Kidney epithelial cell (primary cell): ENCODE results near the gene THOC3. TPM values are rescaled to one million over a fixed set of nuclear protein-coding genes. Genes with fewer than 3 reads are reported as not detected.
"Not testable (repeated sequence)": the region's sequence is repeated elsewhere in the genome, so short reads cannot be mapped to it uniquely, and the experiment has no call there.

Experiments
- DNase-seq: peaks from one replicate; pipeline ENCODE4 v3.0.0-alpha.2; 2010; ENCODE audit warnings: low read depth
- H3K27me3 ChIP-seq: 2 replicates; pipeline ENCODE4 v1.6.0; 2011; ENCODE audit warnings: low read length; ENCODE audit not compliant: control insufficient read depth, insufficient read depth
- H3K36me3 ChIP-seq: 2 replicates; pipeline ENCODE4 v1.5.1; 2011; ENCODE audit warnings: low read length; ENCODE audit not compliant: control insufficient read depth, insufficient read depth
- H3K4me3 ChIP-seq: 2 replicates; pipeline ENCODE4 v1.5.1; 2011; ENCODE audit warnings: low read depth, mild to moderate bottlenecking, control low read depth, low read length
- CTCF ChIP-seq: IDR thresholded peaks from 2 replicates; pipeline ENCODE4 v1.5.1; 2011; ENCODE audit warnings: mild to moderate bottlenecking, moderate library complexity, low read length, control low read depth, inconsistent platforms; ENCODE audit not compliant: insufficient read depth, poor library complexity, severe bottlenecking
- total RNA-seq: library from RNA; depleted of rRNA; stranded (reverse); fragments of >200 nt; gene quantifications from 2 replicates; pipeline ENCODE4 v1.2.3, GENCODE V29; 2015

Gene THOC3
- total RNA-seq, 1 donor from 2014 or later, result 44.2 TPM

- H3K27me3 ChIP-seq, H3K4me3 ChIP-seq, DNase-seq, H3K36me3 ChIP-seq: not testable (repeated sequence)
These were observed 9.6 kb downstream of the THOC3 start for GRCh38 chr5:175958515-175958914.

GRCh38 chr5:175954107-175954506, 14.0 kb downstream of the THOC3 start:
- H3K4me3 ChIP-seq, DNase-seq, H3K36me3 ChIP-seq, H3K27me3 ChIP-seq: not testable (repeated sequence)

- H3K27me3 ChIP-seq, result not testable (repeated sequence)
These were observed 15.3 kb downstream of the THOC3 start for GRCh38 chr5:175952810-175953209.

DNA sequence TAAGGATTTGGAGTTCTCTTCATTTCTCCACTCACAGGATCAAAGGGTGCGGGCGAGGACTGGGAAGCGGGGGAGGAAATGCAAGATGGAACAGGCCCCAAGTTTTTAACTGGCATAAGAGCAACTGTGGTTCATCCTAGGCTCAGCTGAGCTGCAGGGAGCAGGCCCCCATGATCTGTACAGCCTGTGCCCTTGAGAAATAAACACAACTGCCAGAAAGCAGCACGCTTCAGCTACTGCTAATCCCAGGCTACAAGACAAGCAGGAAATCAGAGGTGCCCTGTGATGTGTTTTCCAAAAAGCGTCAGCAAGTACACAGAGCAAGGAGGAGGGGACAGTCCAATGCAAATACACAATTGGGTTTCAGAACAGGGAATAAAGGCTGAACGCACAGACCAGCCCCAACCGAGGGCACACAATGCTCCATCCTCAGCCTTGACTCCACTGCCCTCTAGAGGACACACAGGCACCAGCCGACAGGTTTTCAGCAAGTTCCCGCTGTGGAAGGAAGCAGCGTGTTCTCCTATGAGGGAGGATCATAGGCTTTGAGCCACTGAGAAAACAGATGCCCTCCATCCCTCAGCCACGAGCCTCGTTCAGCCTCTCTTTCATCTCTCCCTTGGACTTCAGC, 16.7 kb downstream of the THOC3 start:
- H3K27me3 ChIP-seq, DNase-seq, H3K36me3 ChIP-seq, H3K4me3 ChIP-seq: not testable (repeated sequence)

More at GRCh38 chr5:175952810-175953209, 15.3 kb downstream of the THOC3 start:
- DNase-seq, H3K36me3 ChIP-seq, H3K4me3 ChIP-seq: not testable (repeated sequence)

DNA sequence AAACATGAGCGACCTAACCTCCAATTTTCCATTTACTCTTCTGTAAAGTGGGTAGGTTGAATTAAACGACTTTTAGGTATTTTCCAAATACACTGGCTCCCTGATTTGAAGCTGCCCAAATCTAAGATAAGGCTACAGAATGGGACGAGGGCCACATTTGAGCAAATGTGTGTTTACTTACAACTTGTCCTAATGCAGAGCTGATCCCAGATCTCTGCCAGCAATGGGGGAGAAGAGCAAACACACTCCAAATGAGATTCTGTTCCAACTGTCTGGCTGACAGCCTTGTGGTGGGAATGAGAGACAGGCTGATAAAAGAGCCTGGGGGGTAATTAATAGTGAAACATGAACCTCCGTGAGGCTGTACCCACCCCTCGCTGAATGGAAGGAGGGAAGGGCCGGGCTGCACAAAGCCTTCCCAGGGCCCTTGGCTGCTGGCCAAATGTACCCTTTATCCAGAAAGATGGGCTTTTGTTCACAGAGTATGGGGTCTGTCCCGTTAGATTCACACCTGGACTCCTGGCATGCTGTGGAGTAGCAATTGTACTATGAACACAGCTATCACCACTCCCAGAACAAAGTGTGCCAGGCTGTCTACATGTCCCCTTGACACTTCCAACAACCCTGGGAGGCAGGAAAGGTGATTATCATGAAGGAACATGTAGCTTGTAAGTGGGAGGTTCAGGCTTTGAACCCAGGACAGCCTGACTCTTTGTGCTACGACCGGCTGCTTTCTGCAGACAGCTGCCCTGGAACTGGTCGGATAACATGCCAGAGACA, 19.6 kb downstream of the THOC3 start:
- not testable (repeated sequence) for DNase-seq, H3K4me3 ChIP-seq, H3K27me3 ChIP-seq, H3K36me3 ChIP-seq

DNA sequence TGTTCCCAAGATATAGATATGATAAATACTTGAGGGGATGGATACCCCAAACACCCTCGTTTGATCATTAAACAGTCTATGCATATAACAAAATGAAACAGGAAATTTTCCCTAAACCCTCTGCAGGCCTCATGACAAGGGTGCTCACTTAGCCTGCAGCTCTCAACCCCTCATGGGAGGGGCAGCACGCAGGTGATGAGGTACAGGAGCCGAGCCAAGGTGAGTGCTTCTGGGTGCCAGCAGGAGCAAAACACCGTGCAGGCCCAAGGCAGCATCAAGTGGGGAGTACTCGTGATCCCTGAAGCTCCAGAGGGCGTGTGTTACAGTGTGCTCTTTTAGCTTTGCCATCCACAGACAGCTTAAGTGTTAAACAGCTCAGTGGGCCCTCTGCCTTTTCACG, 24.9 kb downstream of the THOC3 start:
- H3K27me3 ChIP-seq, H3K4me3 ChIP-seq, DNase-seq, H3K36me3 ChIP-seq: not testable (repeated sequence)

DNA sequence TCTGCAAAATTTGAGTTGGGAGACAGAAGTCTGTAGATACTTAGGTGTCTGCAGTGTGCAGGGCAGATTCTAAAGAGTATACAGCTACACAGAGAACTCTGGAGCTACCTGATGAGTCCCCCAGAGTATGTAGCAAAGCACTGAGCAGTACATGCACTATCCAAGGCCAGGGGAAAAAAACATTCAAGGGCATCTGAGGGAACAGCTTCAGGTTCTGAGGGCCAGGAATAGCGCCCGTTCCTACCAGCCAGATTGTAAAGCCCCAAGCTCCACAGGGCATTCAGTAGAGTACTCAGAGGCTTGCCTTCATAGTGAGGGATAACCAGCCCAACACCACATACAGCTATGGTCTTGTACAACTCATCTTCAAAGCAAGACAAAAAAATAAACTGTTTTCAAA, 27.5 kb downstream of the THOC3 start:
- H3K36me3 ChIP-seq, DNase-seq, H3K4me3 ChIP-seq, H3K27me3 ChIP-seq: not testable (repeated sequence)

DNA sequence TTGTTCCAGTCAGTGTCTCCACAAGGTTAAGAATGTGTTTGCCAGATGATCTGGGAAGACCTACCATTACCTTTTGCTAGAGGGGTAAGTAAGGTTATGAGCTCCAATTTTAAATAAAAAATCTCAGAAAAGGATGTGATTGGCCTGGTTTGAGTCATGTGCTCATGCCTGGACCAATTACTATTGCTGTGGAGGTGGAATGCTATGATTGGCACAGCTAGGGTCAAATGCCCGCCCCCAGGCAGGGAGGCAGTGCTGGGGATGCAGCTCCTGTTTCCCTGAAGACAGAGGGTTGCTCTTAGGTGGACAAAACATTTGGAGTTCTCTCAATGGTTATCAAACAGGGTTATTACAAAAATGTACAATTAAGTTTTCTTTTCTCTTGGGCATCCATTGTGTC, 29.6 kb downstream of the THOC3 start:
- H3K27me3 ChIP-seq, result not testable (repeated sequence)

GRCh38 chr5:175928752-175929151, 39.4 kb downstream of the THOC3 start:
- H3K27me3 ChIP-seq, H3K36me3 ChIP-seq, H3K4me3 ChIP-seq, DNase-seq: not testable (repeated sequence)

More for the DNA sequence above, 29.6 kb downstream of the THOC3 start:
- not testable (repeated sequence) for H3K4me3 ChIP-seq, H3K36me3 ChIP-seq, DNase-seq

DNA sequence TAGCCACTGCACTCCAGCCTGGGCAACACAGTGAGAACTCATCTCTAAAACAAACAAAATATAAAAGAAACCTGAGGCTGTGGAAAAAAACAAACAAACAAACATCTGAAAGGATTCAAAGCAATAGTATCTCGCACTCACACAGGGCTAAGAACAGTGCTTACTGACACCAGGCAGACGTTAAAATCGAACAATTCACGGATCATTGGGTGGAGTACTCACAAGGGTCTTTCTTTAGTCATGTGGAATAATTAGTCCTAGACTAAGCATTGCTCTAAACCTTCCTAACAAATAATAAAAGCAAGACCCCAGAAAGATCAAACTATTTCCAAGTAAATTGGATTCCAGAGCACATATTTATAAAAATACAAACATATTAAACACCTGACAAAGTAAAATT, 43.0 kb downstream of the THOC3 start:
- H3K4me3 ChIP-seq, DNase-seq, H3K27me3 ChIP-seq, H3K36me3 ChIP-seq: not testable (repeated sequence)

- no peak for TF ChIP-seq CTCF
- peak; percentile 32 for DNase-seq
- Histone ChIP-seq H3K36me3 (no peaks in the 10 kb centered on the region), H3K4me3 (no peak overlapping the region), H3K27me3 (no peaks in the 10 kb centered on the region)
These were observed 45.8 kb downstream of the THOC3 start for GRCh38 chr5:175922192-175922885.
